Mesodermal cell (in vitro differentiated cells): ENCODE data around the gene OR2H2.
A peak's percentile ranks its signal among the peaks of the same experiment; 100 is the strongest.

Source experiments
- H3K27ac ChIP-seq: 2 replicates; pipeline ENCODE4 v1.7.0; 2013; ENCODE audit warnings: mild to moderate bottlenecking, low read depth, low read length, moderate library complexity; ENCODE audit not compliant: severe bottlenecking
- H3K36me3 ChIP-seq: 2 replicates; pipeline ENCODE4 v1.7.1; 2013; ENCODE audit warnings: mild to moderate bottlenecking, low read length, moderate library complexity; ENCODE audit not compliant: control insufficient read depth, insufficient read depth
- H3K4me1 ChIP-seq: one replicate; pipeline ENCODE4 v1.7.1; 2013; ENCODE audit warnings: mild to moderate bottlenecking, low read length; ENCODE audit not compliant: insufficient read depth, control insufficient read depth, poor library complexity, severe bottlenecking
- H3K4me3 ChIP-seq: 2 replicates; pipeline ENCODE4 v1.7.0; 2013; ENCODE audit warnings: low read length, control low read depth, mild to moderate bottlenecking; ENCODE audit not compliant: insufficient read depth, poor library complexity, severe bottlenecking; ENCODE audit errors: extremely low read depth
- H3K9me3 ChIP-seq: 2 replicates; pipeline ENCODE4 v1.7.1; 2013; ENCODE audit warnings: mild to moderate bottlenecking, low read length, moderate library complexity; ENCODE audit not compliant: control insufficient read depth
- WGBS, 2 experiments: methylation state at CpG; one replicate each; pipeline ENCODE4 v1.1.5; 2013; ENCODE audit warnings: missing lambda C conversion rate in 2 of 2; ENCODE audit not compliant: insufficient coverage in 2 of 2; 5-methylcytosine and 5-hydroxymethylcytosine counted together

OR2H2 gene

GRCh38 chr6:29593199-29593855 is 8.4 kb downstream of the OR2H2 start:
- no peaks in the 10 kb centered on the region for H3K4me1 ChIP-seq
- no peaks in the 10 kb centered on the region for H3K9me3 ChIP-seq
- peak overlapping the region; percentile 18 for H3K27ac ChIP-seq
- 82% methylated on average over 2 to 3 of the region's 4 CpGs for WGBS, 2 experiments
- no peaks in the 10 kb centered on the region for H3K36me3 ChIP-seq
- H3K4me3 ChIP-seq = no peak overlapping the region

GRCh38 chr6:29596381-29596900 is 11.5 kb downstream of the OR2H2 start:
- no peaks in the 10 kb centered on the region for H3K4me1 ChIP-seq
- H3K27ac ChIP-seq = no peak overlapping the region
- no peaks in the 10 kb centered on the region for H3K9me3 ChIP-seq
- H3K36me3 ChIP-seq = peaks cover 14% of the 10 kb centered on the region
- WGBS, 2 experiments = 84 to 85% methylated on average over 3 to 4 of the region's 6 CpGs
- H3K4me3 ChIP-seq = no peak overlapping the region

GRCh38 chr6:29597184-29597583 is 12.3 kb downstream of the OR2H2 start:
- no CpG with 5 or more reads among the region's 2 CpGs for WGBS, 2 experiments
- Histone ChIP-seq H3K36me3 (peaks cover 22% of the 10 kb centered on the region), H3K4me1 (no peaks in the 10 kb centered on the region), H3K9me3 (no peaks in the 10 kb centered on the region), H3K27ac (no peak overlapping the region), H3K4me3 (no peak overlapping the region)

GRCh38 chr6:29598172-29598747 is 13.3 kb downstream of the OR2H2 start:
- H3K36me3 ChIP-seq = peaks cover 31% of the 10 kb centered on the region
- no peaks in the 10 kb centered on the region for H3K9me3 ChIP-seq
- WGBS, 2 experiments = 65 to 100% methylated on average over 2 of the region's 2 CpGs
- H3K27ac ChIP-seq = no peak overlapping the region
- no peak overlapping the region for H3K4me3 ChIP-seq
- no peaks in the 10 kb centered on the region for H3K4me1 ChIP-seq

GRCh38 chr6:29602564-29603361 is 17.8 kb downstream of the OR2H2 start:
- Histone ChIP-seq H3K4me3 (no peak overlapping the region), H3K9me3 (no peaks in the 10 kb centered on the region), H3K4me1 (no peaks in the 10 kb centered on the region), H3K36me3 (peaks cover 75% of the 10 kb centered on the region), H3K27ac (no peak overlapping the region)
- 85 to 93% methylated on average over 10 to 12 of the region's 12 CpGs for WGBS, 2 experiments

DNA sequence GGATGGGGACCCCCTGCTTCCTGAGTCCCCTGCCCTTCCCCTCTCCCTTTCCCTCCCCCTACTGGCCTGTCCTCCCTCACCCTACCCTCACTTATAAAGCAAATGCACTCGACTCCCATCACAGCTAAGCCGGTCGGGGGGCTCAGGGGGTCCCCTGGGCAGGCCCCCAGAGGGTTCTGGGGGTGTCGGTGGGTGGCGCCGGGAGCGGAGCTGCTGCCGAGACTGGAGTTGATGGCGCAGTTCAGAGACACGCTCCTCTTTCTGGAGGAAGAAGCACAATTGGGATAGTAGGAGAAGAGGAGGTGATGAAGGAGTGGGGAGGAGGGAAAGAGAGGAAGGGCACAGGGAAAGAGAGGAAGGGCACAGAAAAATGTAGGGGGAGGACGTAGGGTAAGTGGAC is 18.5 kb downstream of the OR2H2 start:
- no peak overlapping the region for H3K27ac ChIP-seq
- WGBS, 2 experiments = 92 to 93% methylated on average over 10 to 11 of the region's 11 CpGs
- no peak overlapping the region for H3K4me3 ChIP-seq
- peaks cover 82% of the 10 kb centered on the region for H3K36me3 ChIP-seq
- H3K4me1 ChIP-seq = no peaks in the 10 kb centered on the region
- no peaks in the 10 kb centered on the region for H3K9me3 ChIP-seq

GRCh38 chr6:29603930-29604329 is 19.0 kb downstream of the OR2H2 start:
- H3K27ac ChIP-seq = no peak overlapping the region
- no peaks in the 10 kb centered on the region for H3K9me3 ChIP-seq
- no peaks in the 10 kb centered on the region for H3K4me1 ChIP-seq
- WGBS, 2 experiments = 86 to 94% methylated on average over 2 of the region's 2 CpGs
- no peak overlapping the region for H3K4me3 ChIP-seq
- peaks cover 86% of the 10 kb centered on the region for H3K36me3 ChIP-seq

- H3K27ac ChIP-seq = no peak overlapping the region
- peaks cover 97% of the 10 kb centered on the region for H3K36me3 ChIP-seq
- no peaks in the 10 kb centered on the region for H3K4me1 ChIP-seq
- H3K9me3 ChIP-seq = no peaks in the 10 kb centered on the region
- no peak overlapping the region for H3K4me3 ChIP-seq
These were observed 23.2 kb downstream of the OR2H2 start for GRCh38 chr6:29608131-29608530.

DNA sequence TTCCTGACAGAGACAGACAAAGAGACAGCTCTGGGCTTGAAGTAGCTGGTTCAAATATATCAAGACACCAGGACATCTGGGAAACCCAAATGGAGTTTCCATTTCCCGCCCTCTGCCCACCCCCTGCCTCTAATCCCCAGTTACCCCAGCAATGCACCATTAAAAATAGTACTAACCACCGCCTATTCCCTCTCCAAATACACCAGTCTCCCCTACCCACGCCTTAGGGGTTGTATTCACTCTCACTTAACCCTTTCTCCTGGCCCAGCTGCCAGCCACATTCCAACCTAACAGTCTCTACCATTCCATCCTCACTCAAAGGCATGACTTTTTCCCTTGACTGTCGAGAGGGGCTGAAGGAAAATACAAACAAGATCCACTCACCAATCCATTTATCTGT is 25.6 kb downstream of the OR2H2 start:
- H3K36me3 ChIP-seq = peaks cover 98% of the 10 kb centered on the region
- H3K4me3 ChIP-seq = no peak overlapping the region
- no peaks in the 10 kb centered on the region for H3K9me3 ChIP-seq
- no peaks in the 10 kb centered on the region for H3K4me1 ChIP-seq
- H3K27ac ChIP-seq = no peak overlapping the region
- WGBS, 2 experiments = 88 to 90% methylated on average over 3 to 4 of the region's 4 CpGs

- 100% methylated on average over 1 of the region's 4 CpGs; no CpG with 5 or more reads in 1 of the 2 experiments for WGBS, 2 experiments
These were observed 26.5 kb downstream of the OR2H2 start for GRCh38 chr6:29611426-29611825.

More at GRCh38 chr6:29611426-29611825, 26.5 kb downstream of the OR2H2 start:
- H3K27ac ChIP-seq = peak overlapping the region; percentile 29
- H3K4me1 ChIP-seq = no peaks in the 10 kb centered on the region
- peaks cover 96% of the 10 kb centered on the region for H3K36me3 ChIP-seq
- H3K4me3 ChIP-seq = no peak overlapping the region
- H3K9me3 ChIP-seq = no peaks in the 10 kb centered on the region
